ENCODE data around the gene AHCTF1.
"Not testable (repeated sequence)": the region's sequence is repeated elsewhere in the genome, so short reads cannot be mapped to it uniquely, and the experiment has no call there.

The AHCTF1 gene

DNA sequence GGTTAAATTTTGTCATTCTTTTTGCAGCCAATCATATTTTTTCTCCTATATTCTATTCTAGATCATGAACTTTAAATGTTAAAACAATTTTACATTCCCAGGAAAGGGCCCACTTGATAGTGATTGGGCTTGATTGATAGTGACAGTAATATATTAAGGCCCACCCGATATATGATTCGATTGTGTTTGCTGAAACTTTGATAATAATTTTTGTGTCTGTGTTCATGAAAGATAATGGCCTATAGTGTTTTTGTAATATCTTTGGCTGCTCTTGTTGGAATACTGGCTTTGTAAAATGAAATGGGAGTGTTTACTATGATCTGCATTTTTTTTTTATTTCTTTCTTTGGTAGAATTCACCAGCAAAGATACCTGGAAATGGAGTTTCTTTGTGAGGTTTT, 107.2 kb downstream of the AHCTF1 start:
- H3K4me1 ChIP-seq (ENCODE audit: control insufficient read depth in 1 of 2, insufficient read depth in 2 of 2, low read length in 2 of 2), result no peaks in the 10 kb centered on the region
- H3K4me3 ChIP-seq (ENCODE audit: low read depth in 1 of 2, low read length in 2 of 2), result no peak overlapping the region
- no peaks in the 10 kb centered on the region for H3K36me3 ChIP-seq (ENCODE audit: control insufficient read depth in 1 of 2, insufficient read depth in 2 of 2, low read length in 2 of 2)
- H3K27me3 ChIP-seq (ENCODE audit: control insufficient read depth in 1 of 2, insufficient read depth in 2 of 2, low read length in 2 of 2), result no peaks in the 10 kb centered on the region
- H3K9ac ChIP-seq (ENCODE audit: low read depth in 1 of 2, low read length in 2 of 2), result no peak overlapping the region
- H3K9me3 ChIP-seq (ENCODE audit: control insufficient read depth in 1 of 2, low read length in 2 of 2), result peaks cover 6 to 7% of the 10 kb centered on the region in 2 donors
- no peak overlapping the region for H3K27ac ChIP-seq (ENCODE audit: low read depth, low read length)

DNA sequence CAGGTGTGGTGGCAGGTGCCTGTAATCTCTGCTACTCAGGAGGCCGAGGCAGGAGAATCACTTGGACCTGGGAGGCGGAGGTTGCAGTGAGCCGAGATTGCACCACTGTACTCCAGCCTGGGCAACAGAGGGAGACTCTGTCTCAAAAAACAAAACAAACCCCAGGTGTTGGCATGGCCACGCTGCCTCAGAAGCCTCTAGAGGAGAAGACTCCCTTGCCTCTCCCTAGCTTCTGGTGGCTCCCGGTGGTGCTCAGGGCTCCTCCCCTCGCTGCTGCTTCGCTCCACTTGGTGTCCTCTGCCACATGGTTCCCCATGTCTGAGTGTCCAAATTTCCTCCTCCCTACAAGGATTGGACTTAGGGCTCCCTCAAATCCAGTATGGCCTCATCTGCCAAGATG, 109.6 kb downstream of the AHCTF1 start:
- not testable (repeated sequence) for H3K27me3 ChIP-seq (ENCODE audit: control insufficient read depth in 1 of 2, insufficient read depth in 2 of 2, low read length in 2 of 2); H3K4me3 ChIP-seq (ENCODE audit: low read depth in 1 of 2, low read length in 2 of 2); H3K9ac ChIP-seq (ENCODE audit: low read depth in 1 of 2, low read length in 2 of 2); H3K4me1 ChIP-seq (ENCODE audit: control insufficient read depth in 1 of 2, insufficient read depth in 2 of 2, low read length in 2 of 2); H3K36me3 ChIP-seq (ENCODE audit: control insufficient read depth in 1 of 2, insufficient read depth in 2 of 2, low read length in 2 of 2); H3K27ac ChIP-seq (ENCODE audit: low read depth, low read length); H3K9me3 ChIP-seq (ENCODE audit: control insufficient read depth in 1 of 2, low read length in 2 of 2)

DNA sequence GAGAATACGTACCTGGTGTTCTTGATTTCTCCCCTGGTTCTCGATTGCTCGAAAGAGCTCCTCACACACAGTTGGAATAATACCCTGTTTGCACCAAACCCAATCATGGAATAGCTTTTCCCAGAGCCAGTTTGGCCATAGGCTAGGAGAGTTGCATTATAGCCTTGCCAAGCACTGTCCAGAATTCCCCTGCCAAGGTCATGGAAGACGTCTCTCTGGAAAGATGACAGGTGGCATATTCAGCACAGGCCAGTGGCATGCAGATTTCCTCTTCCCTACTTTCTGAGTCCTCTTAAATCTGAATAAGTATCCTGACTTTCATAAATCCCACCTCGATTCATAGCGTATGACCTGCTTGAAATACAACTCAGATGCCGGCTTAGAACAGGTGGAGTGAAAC, 111.1 kb downstream of the AHCTF1 start:
- Histone ChIP-seq H3K4me3 (ENCODE audit: low read depth in 1 of 2, low read length in 2 of 2) (no peak overlapping the region), H3K4me1 (ENCODE audit: control insufficient read depth in 1 of 2, insufficient read depth in 2 of 2, low read length in 2 of 2) (no peaks in the 10 kb centered on the region), H3K9ac (ENCODE audit: low read depth in 1 of 2, low read length in 2 of 2) (no peak overlapping the region), H3K27me3 (ENCODE audit: control insufficient read depth in 1 of 2, insufficient read depth in 2 of 2, low read length in 2 of 2) (no peaks in the 10 kb centered on the region), H3K36me3 (ENCODE audit: control insufficient read depth in 1 of 2, insufficient read depth in 2 of 2, low read length in 2 of 2) (no peaks in the 10 kb centered on the region), H3K27ac (ENCODE audit: low read depth, low read length) (no peak overlapping the region), H3K9me3 (ENCODE audit: control insufficient read depth in 1 of 2, low read length in 2 of 2) (no peaks in the 10 kb centered on the region)

DNA sequence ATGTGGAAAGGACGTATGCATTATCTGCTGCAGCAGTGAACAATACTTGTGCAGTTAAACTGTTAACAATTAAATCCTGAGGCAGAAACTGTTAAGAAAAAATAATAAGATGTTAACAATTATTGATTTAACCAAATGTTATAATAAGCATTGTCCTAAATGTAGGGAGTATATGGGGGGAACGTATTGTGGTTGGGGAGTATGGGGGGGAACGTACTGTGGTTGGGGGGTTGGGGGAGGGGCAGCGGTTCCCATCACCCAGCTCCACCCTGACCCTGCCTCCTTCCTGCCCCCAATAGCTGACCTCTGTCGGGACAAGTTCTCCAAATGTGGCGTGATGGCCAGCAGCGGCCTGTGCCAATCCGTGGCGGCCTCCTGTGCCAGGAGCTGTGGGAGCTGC, 114.0 kb downstream of the AHCTF1 start:
- not testable (repeated sequence) for H3K27ac ChIP-seq (ENCODE audit: low read depth, low read length); H3K4me1 ChIP-seq (ENCODE audit: control insufficient read depth in 1 of 2, insufficient read depth in 2 of 2, low read length in 2 of 2); H3K4me3 ChIP-seq (ENCODE audit: low read depth in 1 of 2, low read length in 2 of 2); H3K36me3 ChIP-seq (ENCODE audit: control insufficient read depth in 1 of 2, insufficient read depth in 2 of 2, low read length in 2 of 2); H3K9ac ChIP-seq (ENCODE audit: low read depth in 1 of 2, low read length in 2 of 2); H3K9me3 ChIP-seq (ENCODE audit: control insufficient read depth in 1 of 2, low read length in 2 of 2); H3K27me3 ChIP-seq (ENCODE audit: control insufficient read depth in 1 of 2, insufficient read depth in 2 of 2, low read length in 2 of 2)

DNA sequence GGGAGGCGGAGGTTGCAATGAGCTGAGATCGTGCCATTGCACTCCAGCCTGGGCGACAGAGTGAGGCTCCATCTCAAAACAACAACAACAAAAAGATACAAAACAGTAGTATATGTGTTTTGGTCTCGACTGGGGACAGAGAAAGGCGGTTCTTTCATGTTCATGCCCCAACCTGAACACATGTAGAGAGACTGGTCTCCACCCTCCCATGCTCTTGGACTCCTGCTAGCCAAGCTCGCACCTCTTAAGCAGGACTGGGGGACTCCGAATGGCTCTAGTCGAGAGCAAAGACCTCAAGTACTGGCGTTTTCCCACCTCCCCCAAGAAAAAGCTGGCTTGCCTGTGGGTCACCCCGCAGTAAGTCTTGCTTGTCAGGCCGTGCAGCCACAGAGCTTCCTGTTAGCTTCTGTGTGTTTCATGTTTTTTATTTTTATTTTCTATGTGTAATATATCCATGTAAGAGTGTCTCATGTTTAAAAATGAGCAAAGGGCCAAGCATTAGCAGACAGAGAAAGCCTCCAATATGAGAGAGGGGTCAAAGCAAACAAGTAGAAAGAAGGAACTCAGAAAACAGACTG, 116.0 kb downstream of the AHCTF1 start:
- H3K4me3 ChIP-seq (ENCODE audit: low read depth in 1 of 2, low read length in 2 of 2), result no peak overlapping the region
- H3K9me3 ChIP-seq (ENCODE audit: control insufficient read depth in 1 of 2, low read length in 2 of 2), result no peaks in the 10 kb centered on the region
- no peaks in the 10 kb centered on the region for H3K36me3 ChIP-seq (ENCODE audit: control insufficient read depth in 1 of 2, insufficient read depth in 2 of 2, low read length in 2 of 2)
- H3K9ac ChIP-seq (ENCODE audit: low read depth in 1 of 2, low read length in 2 of 2), result no peak overlapping the region
- no peak overlapping the region for H3K27ac ChIP-seq (ENCODE audit: low read depth, low read length)
- H3K4me1 ChIP-seq (ENCODE audit: control insufficient read depth in 1 of 2, insufficient read depth in 2 of 2, low read length in 2 of 2), result no peaks in the 10 kb centered on the region
- no peaks in the 10 kb centered on the region for H3K27me3 ChIP-seq (ENCODE audit: control insufficient read depth in 1 of 2, insufficient read depth in 2 of 2, low read length in 2 of 2)

DNA sequence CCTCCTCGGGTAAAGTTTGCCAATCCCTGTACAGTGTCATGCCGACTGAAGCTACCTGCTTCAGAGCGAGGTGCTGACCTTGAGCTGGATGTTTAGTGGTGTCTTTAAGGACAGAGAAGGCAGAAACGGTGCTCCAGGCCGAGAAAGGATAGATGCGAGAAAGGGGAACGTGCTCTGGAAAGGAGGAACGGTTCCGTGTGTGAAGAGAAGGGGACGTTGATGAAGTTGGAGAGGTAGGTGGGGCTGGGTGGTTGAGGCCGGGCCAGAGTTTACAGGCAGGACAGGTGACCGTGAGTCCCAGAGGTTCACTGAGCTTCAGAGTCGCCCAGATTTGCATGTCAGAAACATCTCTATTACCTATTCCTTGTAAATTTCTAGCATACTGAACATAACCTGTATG, 116.9 kb downstream of the AHCTF1 start:
- Histone ChIP-seq H3K27me3 (ENCODE audit: control insufficient read depth in 1 of 2, insufficient read depth in 2 of 2, low read length in 2 of 2) (no peaks in the 10 kb centered on the region), H3K4me1 (ENCODE audit: control insufficient read depth in 1 of 2, insufficient read depth in 2 of 2, low read length in 2 of 2) (no peaks in the 10 kb centered on the region), H3K9me3 (ENCODE audit: control insufficient read depth in 1 of 2, low read length in 2 of 2) (no peaks in the 10 kb centered on the region), H3K9ac (ENCODE audit: low read depth in 1 of 2, low read length in 2 of 2) (no peak overlapping the region), H3K27ac (ENCODE audit: low read depth, low read length) (no peak overlapping the region), H3K36me3 (ENCODE audit: control insufficient read depth in 1 of 2, insufficient read depth in 2 of 2, low read length in 2 of 2) (no peaks in the 10 kb centered on the region), H3K4me3 (ENCODE audit: low read depth in 1 of 2, low read length in 2 of 2) (no peak overlapping the region)

DNA sequence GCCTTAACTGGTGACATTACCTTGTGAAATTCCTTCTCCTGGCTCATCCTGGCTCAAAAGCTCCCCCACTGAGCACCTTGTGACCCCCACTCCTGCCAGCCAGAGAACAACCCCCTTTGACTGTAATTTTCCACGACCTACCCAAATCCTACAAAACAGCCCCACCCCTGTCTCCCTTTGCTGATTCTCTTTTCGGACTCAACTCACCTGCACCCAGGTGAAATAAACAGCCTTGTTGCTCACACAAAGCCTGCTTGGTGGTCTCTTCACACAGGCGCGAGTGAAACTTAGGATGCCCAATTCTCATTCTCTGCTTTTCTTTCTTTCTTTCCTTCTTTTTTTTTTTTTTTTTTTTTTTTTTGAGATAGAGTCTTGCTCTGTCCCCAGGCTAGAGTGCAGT, 118.4 kb downstream of the AHCTF1 start:
- H3K4me1 ChIP-seq (ENCODE audit: control insufficient read depth in 1 of 2, insufficient read depth in 2 of 2, low read length in 2 of 2), result not testable (repeated sequence)

DNA sequence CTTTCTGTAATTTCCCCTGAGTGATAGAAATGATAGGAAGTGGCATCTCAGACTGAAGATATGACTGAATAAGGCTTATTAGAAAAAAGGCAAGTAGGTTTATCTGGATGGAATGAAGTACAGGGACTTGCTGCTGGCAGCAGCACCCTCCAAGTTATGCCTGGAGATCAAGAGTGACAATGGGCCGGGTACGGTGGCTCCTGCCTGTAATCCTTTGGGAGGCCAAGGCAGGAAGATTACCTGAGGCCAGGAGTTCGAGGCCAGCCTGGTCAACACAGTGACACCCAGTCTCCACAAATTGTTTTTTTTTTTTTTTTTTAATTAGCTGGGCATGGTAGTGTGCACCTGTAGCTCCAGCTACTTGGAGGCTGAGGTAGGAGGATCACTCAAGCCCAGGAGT, 119.8 kb downstream of the AHCTF1 start:
- H3K27me3 ChIP-seq (ENCODE audit: control insufficient read depth in 1 of 2, insufficient read depth in 2 of 2, low read length in 2 of 2), result no peaks in the 10 kb centered on the region
- no peaks in the 10 kb centered on the region for H3K36me3 ChIP-seq (ENCODE audit: control insufficient read depth in 1 of 2, insufficient read depth in 2 of 2, low read length in 2 of 2)
- no peak overlapping the region for H3K27ac ChIP-seq (ENCODE audit: low read depth, low read length)
- no peaks in the 10 kb centered on the region for H3K9me3 ChIP-seq (ENCODE audit: control insufficient read depth in 1 of 2, low read length in 2 of 2)
- no peak overlapping the region for H3K9ac ChIP-seq (ENCODE audit: low read depth in 1 of 2, low read length in 2 of 2)
- H3K4me3 ChIP-seq (ENCODE audit: low read depth in 1 of 2, low read length in 2 of 2), result no peak overlapping the region
- H3K4me1 ChIP-seq (ENCODE audit: control insufficient read depth in 1 of 2, insufficient read depth in 2 of 2, low read length in 2 of 2), result no peaks in the 10 kb centered on the region

More for the DNA sequence above, 118.4 kb downstream of the AHCTF1 start:
- not testable (repeated sequence) for H3K9me3 ChIP-seq (ENCODE audit: control insufficient read depth in 1 of 2, low read length in 2 of 2); H3K4me3 ChIP-seq (ENCODE audit: low read depth in 1 of 2, low read length in 2 of 2); H3K36me3 ChIP-seq (ENCODE audit: control insufficient read depth in 1 of 2, insufficient read depth in 2 of 2, low read length in 2 of 2); H3K27me3 ChIP-seq (ENCODE audit: control insufficient read depth in 1 of 2, insufficient read depth in 2 of 2, low read length in 2 of 2); H3K27ac ChIP-seq (ENCODE audit: low read depth, low read length); H3K9ac ChIP-seq (ENCODE audit: low read depth in 1 of 2, low read length in 2 of 2)

DNA sequence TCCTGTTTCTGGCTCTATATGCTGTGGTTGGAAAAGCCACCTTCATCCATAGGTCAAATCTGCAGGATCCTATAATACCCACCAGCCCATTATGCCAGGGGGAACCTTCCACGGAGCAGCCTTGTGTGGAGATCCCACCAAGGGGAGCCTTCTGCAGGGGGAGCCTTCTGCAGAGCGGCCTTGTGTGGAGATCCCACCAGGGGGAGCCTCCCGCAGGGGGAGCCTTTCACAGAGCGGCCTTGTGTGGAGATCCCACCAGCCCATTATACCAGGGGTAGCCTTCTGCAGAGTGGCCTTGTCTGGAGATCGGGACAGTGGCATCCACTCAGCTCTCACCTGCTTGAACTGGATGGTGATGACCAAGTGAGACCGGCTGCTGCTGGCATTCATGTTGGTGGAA, 122.3 kb downstream of the AHCTF1 start:
- Histone ChIP-seq H3K36me3 (ENCODE audit: control insufficient read depth in 1 of 2, insufficient read depth in 2 of 2, low read length in 2 of 2) (no peaks in the 10 kb centered on the region), H3K27me3 (ENCODE audit: control insufficient read depth in 1 of 2, insufficient read depth in 2 of 2, low read length in 2 of 2) (no peaks in the 10 kb centered on the region), H3K4me1 (ENCODE audit: control insufficient read depth in 1 of 2, insufficient read depth in 2 of 2, low read length in 2 of 2) (no peaks in the 10 kb centered on the region), H3K9ac (ENCODE audit: low read depth in 1 of 2, low read length in 2 of 2) (no peak overlapping the region), H3K4me3 (ENCODE audit: low read depth in 1 of 2, low read length in 2 of 2) (no peak overlapping the region), H3K27ac (ENCODE audit: low read depth, low read length) (no peak overlapping the region), H3K9me3 (ENCODE audit: control insufficient read depth in 1 of 2, low read length in 2 of 2) (no peaks in the 10 kb centered on the region)

DNA sequence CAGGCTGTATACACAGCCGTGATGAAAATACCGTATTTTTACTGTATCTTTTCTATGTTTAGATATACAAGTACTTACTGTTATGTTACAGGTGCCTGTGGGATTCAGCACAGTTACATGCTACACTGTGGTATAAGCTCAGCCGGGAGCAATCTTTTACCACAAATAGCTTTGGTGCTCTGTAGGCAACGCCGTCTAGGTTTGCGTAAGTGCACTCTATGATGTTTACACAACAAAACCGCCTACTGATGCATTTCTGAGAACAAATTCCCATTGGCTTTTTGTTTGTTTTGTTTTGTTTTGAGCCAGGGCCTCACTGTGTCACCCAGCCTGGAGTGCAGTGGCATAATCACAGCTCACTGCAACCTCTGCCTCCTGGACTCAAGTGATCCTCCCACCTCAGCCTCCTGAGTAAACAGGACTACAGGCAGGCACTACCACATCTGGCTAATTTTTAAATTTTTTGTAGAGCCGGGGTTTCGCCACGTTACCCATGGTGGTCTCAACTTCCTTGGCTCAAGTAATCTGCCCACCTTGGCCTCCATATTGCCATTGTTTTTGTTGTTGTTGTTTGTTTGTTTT, 126.5 kb downstream of the AHCTF1 start:
- Histone ChIP-seq H3K27me3 (ENCODE audit: control insufficient read depth in 1 of 2, insufficient read depth in 2 of 2, low read length in 2 of 2) (no peaks in the 10 kb centered on the region), H3K9me3 (ENCODE audit: control insufficient read depth in 1 of 2, low read length in 2 of 2) (no peaks in the 10 kb centered on the region), H3K4me1 (ENCODE audit: control insufficient read depth in 1 of 2, insufficient read depth in 2 of 2, low read length in 2 of 2) (peaks cover 5 to 12% of the 10 kb centered on the region in 2 donors), H3K36me3 (ENCODE audit: control insufficient read depth in 1 of 2, insufficient read depth in 2 of 2, low read length in 2 of 2) (no peaks in the 10 kb centered on the region), H3K27ac (ENCODE audit: low read depth, low read length) (no peak overlapping the region), H3K9ac (ENCODE audit: low read depth in 1 of 2, low read length in 2 of 2) (no peak overlapping the region), H3K4me3 (ENCODE audit: low read depth in 1 of 2, low read length in 2 of 2) (no peak overlapping the region)

DNA sequence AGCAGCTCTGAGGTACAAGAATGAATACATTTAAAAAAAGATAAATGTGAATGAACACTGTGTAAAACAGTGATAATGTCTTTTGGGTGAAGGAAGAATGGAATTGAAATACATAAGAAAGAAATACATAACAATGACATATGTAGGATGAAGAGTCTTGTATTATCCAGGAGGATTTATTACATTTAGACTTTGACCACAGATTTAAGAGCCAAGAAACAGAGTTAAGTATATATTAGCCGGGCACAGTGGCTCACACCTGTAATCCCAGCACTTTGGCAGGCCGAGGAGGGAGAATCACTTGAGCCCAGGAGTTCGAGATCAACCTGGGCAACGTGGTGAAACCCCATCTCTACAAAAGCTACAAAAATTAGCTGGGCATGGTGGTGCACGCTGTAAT, 127.9 kb downstream of the AHCTF1 start:
- Histone ChIP-seq H3K9me3 (ENCODE audit: control insufficient read depth in 1 of 2, low read length in 2 of 2) (no peaks in the 10 kb centered on the region), H3K27me3 (ENCODE audit: control insufficient read depth in 1 of 2, insufficient read depth in 2 of 2, low read length in 2 of 2) (no peaks in the 10 kb centered on the region), H3K4me1 (ENCODE audit: control insufficient read depth in 1 of 2, insufficient read depth in 2 of 2, low read length in 2 of 2) (peaks cover 5 to 19% of the 10 kb centered on the region in 2 donors), H3K4me3 (ENCODE audit: low read depth in 1 of 2, low read length in 2 of 2) (no peak overlapping the region), H3K36me3 (ENCODE audit: control insufficient read depth in 1 of 2, insufficient read depth in 2 of 2, low read length in 2 of 2) (no peaks in the 10 kb centered on the region), H3K27ac (ENCODE audit: low read depth, low read length) (no peak overlapping the region), H3K9ac (ENCODE audit: low read depth in 1 of 2, low read length in 2 of 2) (no peak overlapping the region)
